GM19397 (cell line): ENCODE results near the gene NCF2.
"Not testable (repeated sequence)": the region's sequence is repeated elsewhere in the genome, so short reads cannot be mapped to it uniquely, and the experiment has no call there.

Source experiments
- ATAC-seq: cut with Tn5 transposase; IDR thresholded peaks from one replicate; pipeline ENCODE4 v1.9.1; 2021; ENCODE audit warnings: mild to moderate bottlenecking, moderate library complexity; ENCODE audit not compliant: unreplicated experiment

NCF2 gene, protein sequence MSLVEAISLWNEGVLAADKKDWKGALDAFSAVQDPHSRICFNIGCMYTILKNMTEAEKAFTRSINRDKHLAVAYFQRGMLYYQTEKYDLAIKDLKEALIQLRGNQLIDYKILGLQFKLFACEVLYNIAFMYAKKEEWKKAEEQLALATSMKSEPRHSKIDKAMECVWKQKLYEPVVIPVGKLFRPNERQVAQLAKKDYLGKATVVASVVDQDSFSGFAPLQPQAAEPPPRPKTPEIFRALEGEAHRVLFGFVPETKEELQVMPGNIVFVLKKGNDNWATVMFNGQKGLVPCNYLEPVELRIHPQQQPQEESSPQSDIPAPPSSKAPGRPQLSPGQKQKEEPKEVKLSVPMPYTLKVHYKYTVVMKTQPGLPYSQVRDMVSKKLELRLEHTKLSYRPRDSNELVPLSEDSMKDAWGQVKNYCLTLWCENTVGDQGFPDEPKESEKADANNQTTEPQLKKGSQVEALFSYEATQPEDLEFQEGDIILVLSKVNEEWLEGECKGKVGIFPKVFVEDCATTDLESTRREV

DNA sequence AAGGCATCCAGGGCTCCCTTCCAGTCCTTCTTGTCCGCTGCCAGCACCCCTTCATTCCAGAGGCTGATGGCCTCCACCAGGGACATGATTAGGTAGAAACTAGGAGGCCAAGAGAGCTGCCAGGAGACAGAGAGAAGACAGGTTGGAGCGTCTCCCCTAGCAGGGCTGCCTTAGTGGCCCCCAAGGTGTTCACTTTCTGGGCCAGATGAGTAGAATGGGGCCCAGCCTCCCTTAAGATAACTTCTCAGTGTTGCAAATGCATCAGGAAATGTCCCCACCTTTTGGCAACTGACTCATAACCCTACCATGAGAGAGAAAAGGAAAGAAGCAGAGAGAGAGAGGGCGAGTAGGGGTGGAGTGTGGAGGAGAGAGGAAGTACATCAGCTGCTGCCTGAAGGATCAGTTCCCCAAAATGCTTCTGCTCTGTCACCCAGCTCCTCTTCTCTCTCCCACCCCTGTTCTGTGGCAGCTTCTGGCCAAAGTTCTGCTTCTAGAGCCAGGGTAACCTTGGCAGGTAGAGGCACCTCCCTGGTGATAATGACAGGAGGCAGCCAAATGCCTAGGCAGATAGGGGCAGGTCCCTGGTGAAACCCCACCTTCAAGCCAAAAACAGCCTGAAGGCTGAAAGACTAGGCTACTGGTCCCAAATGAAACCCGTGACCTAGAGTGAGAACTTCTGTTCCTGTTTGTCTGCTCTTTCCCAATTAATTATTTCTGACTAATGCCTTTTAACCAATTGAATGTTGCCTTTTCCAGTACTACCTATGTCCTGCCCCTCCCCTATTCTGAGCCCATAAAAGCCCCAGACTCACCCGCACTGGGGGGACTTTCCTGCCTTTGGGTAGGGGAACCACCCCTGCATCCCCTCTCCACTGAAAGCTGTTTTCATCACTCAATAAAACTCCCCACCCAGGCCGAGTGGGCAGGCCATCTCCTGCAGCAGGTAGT is at the start of gene NCF2:
NCF2 (minus strand) TSS at position 216 of the 948 bp plus-strand sequence; CDS start at position 86, 130 bp downstream.
- ATAC-seq, result peak; percentile 75

DNA sequence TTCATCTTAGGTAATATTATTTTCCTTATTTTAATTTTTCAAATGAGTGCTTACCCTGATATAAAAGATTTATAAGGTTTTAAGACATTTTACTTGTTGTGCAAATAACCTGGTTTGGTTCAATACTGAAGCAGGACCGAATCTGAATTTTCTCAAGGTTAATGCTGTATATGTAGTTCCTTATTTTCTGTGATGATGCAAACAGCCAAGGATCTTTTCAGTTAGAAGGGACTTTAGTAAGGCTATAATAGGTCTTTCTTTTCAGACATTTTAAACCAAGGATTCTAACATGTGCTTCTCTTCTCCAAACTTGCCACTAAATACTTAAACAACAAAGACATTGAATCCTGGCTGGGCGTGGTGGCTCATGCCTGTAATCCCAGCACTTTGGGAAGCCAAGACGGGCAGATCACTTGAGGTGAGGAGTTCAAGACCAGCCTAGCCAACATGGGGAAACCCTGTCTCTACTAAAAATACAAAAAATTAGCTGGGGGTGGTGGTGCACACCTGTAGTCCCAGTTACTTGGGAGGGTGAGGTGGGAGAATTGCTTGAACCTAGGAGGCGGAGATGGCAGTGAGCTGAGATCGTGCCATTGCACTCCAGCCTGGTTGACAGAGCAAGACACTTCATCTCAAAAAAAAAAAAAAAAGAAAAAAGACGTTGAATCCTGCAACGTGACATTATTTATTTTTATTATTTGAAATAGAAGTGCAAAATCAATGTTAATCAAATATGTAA is 48.6 kb upstream of the NCF2 start:
- no peak for ATAC-seq

DNA sequence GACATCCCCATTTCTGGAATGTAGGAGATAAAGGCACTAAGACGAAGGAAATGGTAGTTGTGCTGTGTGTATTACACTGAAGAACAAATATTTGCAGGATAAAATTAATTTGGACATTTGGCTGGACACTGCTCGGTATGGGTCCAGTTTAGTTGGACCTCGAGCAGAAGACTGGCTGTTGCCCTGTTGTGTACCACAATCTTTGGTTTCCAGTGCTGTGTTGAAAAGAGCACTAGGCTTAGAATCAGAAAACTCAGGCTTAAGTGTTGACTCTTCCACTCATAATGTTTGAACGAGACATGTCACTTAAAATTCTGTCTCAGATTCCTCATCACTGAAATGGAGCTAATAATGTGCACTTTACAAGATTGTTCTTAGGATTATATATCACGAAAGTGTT is 46.5 kb upstream of the NCF2 start:
- ATAC-seq, result no peak

DNA sequence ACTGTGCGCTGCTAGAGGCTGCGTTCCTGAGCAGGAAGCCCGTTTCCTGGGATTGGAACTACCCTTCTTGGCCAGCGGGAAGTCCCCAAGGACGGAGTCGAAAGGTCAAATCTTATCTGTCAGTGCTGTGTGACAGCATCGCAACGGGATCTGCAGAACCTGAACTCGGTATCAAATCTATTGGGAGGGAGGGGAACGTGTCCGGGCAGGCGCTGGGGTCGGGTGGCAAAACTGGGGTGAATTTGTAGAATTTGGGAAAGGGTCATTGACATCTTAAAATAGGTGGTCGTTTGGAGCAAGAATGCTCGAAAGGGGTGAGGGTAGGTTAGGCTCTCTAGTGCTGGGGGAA is 46.0 kb upstream of the NCF2 start:
- ATAC-seq, result no peak

DNA sequence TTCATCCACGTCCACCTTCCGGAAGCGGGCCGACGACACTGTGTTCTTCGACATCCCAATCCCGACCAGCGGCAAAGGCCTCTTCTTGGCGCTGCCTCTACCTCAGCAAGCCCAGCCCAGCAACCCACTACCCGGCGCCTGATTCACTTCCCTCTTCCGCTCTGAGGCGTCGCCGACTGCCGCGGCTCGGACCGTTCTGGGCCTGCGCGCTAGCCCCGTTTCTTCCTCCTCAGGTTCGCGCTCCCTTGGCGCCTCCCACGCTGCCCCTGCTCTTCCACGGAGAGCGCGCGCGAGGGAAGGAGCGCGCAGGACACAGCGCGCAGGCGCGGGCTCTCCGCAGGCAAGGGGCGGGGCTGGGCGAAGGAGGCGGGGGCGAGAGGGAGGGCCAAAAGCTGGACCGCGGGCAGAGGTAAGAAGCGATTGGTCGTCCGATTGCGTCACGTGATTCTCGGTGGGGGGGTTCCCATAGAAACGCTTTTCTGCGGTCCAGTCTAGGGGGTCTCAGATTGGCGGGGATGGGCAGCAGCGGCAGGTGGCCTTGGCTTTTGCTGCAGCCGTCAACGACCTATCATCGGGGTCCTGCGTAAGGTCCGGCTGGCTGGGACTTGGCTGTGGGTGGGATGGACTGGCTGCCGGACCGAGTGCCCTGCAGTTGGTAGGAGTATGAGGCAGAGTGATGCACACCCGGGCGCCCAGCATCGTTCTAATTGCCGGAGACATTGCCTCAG is 45.5 kb upstream of the NCF2 start, which contains the start of gene ARPC5:
ARPC5 (minus strand) TSS at position 178 of the 728 bp plus-strand sequence; CDS start at position 54, 124 bp downstream.
- ATAC-seq, result peak; percentile 89

DNA sequence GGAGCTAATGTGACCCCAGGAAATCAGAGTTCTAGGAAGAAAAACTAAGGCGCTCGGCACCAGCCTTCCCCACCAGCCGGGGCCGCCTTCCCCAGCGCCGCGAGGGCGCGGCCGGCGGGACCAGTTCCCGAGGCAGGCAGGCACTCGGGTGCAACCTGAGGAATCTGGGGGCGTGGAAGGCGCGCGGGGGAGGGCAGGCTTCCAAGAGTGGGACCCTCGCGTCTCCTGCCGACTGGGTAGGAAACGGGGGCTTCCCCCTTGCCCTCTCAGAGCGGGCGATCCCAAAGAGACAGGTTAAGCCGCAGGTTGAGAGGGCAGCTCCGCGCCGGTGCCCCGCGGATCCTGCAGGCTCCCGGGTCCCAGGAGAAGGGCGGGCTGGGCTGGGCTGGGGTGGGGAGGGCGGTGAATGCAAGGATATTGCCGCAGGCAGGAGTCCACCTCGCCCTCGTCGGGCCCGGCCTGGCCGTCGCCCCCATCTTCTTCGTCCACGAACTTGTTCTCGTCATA is 44.9 kb upstream of the NCF2 start:
- ATAC-seq, result peak; percentile 4

DNA sequence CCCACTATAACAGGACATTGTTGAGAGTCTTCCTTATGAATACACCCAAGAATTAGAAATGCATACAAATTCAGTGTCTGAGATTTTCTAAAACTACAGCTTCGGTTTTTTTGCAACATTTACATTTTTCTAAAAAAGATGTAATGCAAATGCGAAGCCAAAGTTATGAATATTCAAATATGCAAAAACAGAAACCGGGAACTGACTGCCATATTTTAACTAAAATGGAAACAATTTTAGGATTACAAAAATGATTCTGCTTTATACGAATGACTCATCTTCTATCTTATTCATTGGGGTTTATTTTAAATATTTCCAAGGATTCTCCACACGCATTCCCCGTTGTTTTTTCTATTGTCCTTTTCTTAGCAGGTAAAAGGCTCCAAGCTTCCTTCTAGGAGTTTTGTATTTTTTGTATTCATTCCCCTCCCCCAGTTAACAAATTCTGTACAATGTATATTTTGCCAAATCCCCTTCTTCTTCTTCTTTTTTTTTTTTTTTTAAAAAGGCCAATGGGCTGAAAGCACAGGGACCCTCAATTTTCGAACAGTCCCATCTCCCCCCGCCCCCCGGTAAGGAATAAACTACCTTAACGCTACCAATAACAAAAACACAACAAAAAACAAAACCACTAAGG is 44.3 kb upstream of the NCF2 start:
- no peak for ATAC-seq

DNA sequence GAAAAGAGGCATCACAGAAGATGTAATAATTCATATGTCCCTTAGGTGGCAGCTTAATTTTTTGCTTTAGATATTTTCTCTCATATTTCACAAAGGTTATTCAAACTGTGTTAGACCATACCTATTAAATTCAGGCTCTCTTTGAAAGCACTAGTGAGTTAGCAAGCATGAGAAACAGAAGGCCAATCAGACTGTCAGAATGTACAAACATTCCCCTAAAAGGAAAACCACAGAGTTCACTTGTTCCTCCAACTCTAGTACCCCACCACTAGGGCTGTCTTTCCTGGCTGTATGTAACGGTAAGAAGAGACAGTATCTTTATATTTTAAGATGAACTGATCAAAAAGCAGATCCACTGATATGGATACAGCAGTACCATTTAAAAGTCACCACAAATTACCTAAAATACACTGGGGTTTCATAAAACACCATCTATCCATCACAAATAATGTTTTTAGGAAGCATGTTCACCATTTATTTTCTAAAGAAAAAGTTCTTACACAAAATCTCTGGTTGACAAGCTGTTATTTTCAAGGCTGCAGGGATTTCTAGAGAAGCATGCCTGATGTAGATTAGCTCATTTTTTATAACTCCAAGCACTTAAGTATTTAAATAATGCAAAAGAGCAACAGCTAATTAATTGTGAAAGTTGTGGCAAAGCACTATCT is 43.6 kb upstream of the NCF2 start:
- peak; percentile 26 for ATAC-seq

DNA sequence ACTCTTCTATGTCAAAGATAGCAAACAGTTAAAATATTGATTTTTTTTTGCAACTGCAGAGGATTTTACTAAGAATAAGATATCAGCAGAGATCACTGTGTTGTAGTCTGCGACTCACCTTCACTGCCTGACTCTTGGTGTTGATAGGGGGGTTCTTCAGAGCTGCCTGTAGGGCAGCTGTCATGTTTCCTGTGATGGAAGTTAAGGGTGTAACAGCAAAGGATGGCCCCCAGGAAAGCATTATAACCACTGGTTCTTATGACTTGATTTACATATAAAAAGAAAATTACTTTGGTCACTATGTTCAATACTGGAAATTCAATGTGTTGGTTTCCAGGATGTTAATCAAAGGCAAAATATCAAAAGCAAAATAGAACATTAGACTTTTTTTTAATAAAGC is 42.7 kb upstream of the NCF2 start:
- no peak for ATAC-seq

DNA sequence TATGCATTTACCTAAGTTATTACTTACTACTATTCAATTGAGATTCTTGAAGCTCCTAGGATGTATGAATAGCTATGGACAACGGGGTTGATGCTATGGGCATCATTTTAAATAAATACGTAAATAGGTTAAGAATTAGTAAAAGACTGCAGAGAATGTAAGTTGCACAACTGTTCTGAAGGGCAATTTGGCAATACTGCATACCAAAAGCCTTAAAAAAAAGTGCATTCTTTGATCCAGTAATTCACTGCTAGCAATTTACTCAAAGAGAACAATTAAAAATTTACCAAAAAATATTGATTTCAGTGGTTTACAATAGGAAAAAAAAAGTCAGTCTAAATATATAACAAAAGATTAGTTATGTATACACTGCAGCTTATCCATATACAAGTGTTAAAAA is 41.9 kb upstream of the NCF2 start:
- no peak for ATAC-seq

DNA sequence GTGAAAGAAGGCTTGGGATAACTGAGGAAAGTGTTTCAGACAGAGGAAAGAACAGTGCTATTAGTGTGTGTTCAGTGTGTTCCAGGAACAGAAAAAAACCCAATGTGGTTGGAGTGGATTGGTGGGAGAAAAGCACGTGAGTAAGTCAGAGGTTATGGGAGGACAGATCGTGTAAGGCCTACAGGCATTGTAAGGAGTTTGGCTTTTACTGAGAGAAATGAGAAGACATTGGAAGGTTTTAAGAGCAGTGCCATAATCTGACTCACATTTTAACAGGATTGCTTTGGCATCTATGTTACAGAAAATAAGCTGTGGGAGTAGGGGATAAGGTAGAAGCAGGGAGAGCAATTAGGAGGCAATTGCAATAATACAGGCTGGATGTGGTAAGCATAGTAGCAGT is 40.5 kb upstream of the NCF2 start:
- no peak for ATAC-seq

DNA sequence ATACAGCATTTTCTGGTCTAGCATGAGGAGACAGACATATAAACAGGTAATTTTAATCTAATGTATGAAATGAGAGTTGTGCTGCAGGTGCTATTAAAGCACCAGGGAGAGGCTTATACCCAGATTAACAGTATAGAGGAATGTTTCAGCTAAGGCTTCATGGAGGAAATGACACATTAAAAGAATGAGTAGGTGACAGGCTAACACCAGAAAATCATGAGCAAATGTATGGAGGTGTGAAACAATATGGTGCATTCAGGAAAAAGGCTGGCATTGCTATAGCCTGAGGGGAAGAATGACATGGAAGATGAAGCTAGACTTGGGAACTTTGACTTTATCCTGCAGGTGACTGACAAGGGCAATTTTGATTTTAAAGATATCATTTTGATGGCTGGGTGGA is 38.3 kb upstream of the NCF2 start:
- ATAC-seq, result no peak

DNA sequence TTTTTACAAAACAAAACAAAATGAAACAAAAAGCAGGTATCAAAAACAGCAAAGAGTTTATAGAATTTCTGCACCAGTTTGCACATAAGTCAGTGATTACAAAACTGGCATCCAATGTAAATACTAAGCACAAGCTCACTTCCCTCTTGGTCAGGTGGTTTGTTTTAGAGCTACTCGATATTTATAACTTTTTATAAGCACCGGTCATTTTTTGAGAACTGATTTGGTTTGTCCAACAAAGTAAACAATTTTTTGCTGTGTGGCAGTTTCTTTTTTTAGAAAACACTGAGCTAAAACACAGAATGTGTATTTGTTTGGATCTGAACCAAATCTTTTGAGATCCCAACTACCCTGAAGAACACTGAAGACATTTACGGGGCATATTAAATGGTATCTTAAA is 36.0 kb upstream of the NCF2 start:
- ATAC-seq, result not testable (repeated sequence)

DNA sequence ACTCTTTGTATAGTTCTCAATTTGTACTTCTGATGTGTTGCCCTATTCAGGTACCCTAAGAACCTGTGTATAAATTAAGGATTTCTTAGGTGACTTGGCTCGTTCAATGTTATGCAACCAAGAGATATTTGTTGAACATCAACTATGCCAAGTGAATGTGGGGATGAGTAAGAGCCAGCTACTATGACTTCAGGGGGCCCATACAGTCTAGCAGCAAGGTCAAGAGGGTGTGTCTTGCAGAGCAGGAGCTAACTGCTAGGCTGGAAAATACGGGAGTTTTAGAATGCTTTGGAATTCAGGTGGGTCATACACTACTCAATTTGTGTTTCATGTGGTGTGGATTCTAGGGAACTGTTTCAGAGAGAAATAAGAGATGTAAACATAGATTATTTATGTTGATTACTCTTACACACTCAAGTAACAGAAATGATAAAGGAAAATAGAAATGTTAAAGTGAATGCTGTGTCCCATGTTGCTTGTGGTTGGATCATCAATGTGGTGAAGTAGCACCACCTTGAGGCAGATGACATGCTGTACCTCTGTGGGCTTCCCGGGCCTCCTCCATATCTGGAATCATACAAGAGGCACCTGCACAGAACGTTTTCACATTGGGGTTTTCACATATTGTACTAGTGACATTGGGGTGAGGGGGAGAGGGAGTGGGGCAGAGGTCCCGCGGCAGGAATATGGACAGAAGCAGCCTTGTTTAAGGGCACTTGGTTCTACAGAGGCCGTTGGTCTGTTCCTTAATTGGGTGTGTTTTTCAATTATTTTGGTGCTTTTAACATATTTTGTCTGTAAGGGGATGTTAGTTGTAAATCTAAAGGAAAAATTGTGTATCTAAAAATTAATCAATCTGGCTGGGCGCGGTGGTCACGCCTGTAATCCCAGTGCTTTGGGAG is 32.9 kb upstream of the NCF2 start:
- peak; percentile 63 for ATAC-seq

DNA sequence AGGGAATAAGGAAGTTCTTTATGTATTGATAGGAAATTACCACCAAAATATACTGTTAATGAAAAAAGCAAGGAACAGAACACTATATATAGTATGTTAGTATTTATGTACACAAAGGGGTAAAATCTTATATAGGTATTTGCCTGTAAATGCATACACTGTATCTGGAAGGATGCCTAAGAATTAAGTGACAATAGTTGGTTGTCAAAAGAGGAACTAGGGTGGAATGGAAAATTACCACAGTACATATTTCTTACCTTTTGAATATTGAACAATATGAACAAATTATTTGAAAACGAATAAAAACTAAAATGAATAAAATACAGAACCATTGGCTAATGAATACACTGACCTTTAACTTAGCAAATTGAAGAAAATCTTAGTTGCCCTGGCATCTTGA is 31.8 kb upstream of the NCF2 start:
- ATAC-seq, result no peak

DNA sequence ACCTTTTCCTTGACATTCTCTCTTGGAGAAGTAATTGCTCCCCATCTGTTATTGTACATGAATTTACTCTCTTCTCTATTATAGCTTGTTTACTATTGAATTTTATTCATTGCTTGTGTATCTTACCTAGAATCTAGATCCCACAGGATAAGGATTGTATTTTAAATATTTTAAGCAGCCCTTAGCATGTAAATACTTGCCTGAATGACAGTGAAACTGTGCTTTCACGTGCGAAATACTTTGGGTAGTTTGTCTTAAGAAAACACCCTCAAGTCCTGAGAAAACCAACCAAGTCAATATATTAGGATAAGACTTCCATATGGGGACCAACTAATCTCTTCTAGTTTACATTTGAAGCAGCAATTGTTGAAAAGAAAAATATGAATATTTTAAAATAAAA is 30.1 kb upstream of the NCF2 start:
- ATAC-seq, result no peak

DNA sequence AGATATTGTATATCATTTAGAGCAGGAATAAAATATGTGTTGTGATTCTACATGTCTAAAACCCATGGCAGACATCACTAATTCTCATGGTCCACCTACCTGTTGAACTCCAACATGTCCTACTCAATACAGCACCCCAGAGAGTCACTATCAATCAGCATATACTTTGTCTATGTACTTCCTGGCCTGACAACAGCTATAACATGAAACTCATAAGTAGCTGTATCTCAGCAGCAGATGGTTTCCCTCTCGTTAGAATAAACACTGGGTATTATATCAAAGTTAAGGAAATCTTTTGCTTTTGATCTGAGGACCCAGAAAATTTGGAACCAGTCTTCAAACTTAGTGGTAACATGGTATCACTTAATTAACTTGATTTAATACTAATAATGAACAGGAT is 29.5 kb upstream of the NCF2 start:
- no peak for ATAC-seq

DNA sequence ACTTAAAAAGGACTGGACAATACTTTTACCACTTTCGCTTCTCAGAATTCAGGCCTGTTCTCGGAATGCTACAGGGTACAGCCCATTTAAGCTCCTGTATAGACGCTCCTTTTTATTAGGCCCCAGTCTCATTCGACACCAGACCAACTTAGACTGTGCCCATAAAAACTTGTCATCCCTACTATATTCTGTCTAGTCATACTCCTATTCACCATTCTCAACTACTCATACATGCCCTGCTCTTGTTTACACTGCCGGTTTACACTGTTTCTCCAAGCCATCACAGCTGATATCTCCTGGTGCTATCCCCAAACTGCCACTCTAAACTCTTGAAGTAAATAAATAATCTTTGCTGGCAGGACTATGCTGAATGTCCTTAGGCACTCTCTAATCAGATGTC is 27.9 kb upstream of the NCF2 start:
- ATAC-seq, result not testable (repeated sequence)
